Cardiac ventricle fibroblast (primary cell): ENCODE data around the gene RAB11B. TPM values are rescaled to one million over a fixed set of nuclear protein-coding genes. Genes with fewer than 3 reads are reported as not detected.

ENCODE experiments used
- total RNA-seq: library from RNA; depleted of rRNA; stranded (reverse); fragments of >200 nt; gene quantifications from 2 replicates; pipeline ENCODE4 v1.2.3, GENCODE V29; 2015

RAB11B gene
- 44.8 and 48.0 TPM in 2 replicates for total RNA-seq

GRCh38 chr19:8389891-8390616, at the start of gene RAB11B:
RAB11B (plus strand) TSS chr19:8390360; CDS start chr19:8390417, 57 bp downstream.

GRCh38 chr19:8342684-8343482, 47.3 kb upstream of the RAB11B start, which contains the start of gene KANK3:
KANK3 (minus strand) TSS chr19:8343262; CDS start chr19:8337828, 5,434 bp downstream.

GRCh38 chr19:8363803-8364771, 26.1 kb upstream of the RAB11B start, which contains the start of gene ANGPTL4:
ANGPTL4 (plus strand) TSS chr19:8364155; CDS start chr19:8364322, 167 bp downstream.

GRCh38 chr19:8412783-8413628, 22.8 kb downstream of the RAB11B start, which contains the start of gene MARCHF2:
MARCHF2 (plus strand) TSS chr19:8413305; CDS start chr19:8421841, 8,536 bp downstream.

GRCh38 chr19:8444677-8445487, 54.7 kb downstream of the RAB11B start, which contains the start of gene HNRNPM:
HNRNPM (plus strand) TSS chr19:8444975; CDS start chr19:8444999, 24 bp downstream.

Other genes starting within 250 kb of the RAB11B start
- not detected in 2 replicates for gene FBN3, start 240.8 kb upstream of the RAB11B start, total RNA-seq
- 17.1 and 25.2 TPM in 2 replicates for gene CERS4, start 181.0 kb upstream of the RAB11B start, total RNA-seq
- gene CD320, start 82.0 kb upstream of the RAB11B start, total RNA-seq = 51.9 and 67.4 TPM in 2 replicates
- 17.0 and 26.3 TPM in 2 replicates for gene NDUFA7, start 69.0 kb upstream of the RAB11B start, total RNA-seq
- gene RPS28, start 68.9 kb upstream of the RAB11B start, total RNA-seq = 317 and 321 TPM in 2 replicates
- gene KANK3, start 47.1 kb upstream of the RAB11B start, total RNA-seq = 1.00 and 2.2 TPM in 2 replicates
- gene ANGPTL4, start 26.2 kb upstream of the RAB11B start, total RNA-seq = 112 and 127 TPM in 2 replicates
- 19.6 and 35.1 TPM in 2 replicates for gene MARCHF2, start 22.9 kb downstream of the RAB11B start, total RNA-seq
- gene HNRNPM, start 54.6 kb downstream of the RAB11B start, total RNA-seq = 50.4 and 55.7 TPM in 2 replicates
- gene PRAM1, start 112.3 kb downstream of the RAB11B start, total RNA-seq = not detected in 2 replicates
- 17.0 and 22.7 TPM in 2 replicates for gene ZNF414, start 123.8 kb downstream of the RAB11B start, total RNA-seq
- 0.29 and 0.31 TPM in 2 replicates for gene MYO1F, start 187.1 kb downstream of the RAB11B start, total RNA-seq
- 5.7 and 7.9 TPM in 2 replicates for gene ADAMTS10, start 220.4 kb downstream of the RAB11B start, total RNA-seq
- gene NFILZ, start 240.3 kb downstream of the RAB11B start, total RNA-seq = not detected in 2 replicates